ENCODE measurements around the gene MYEF2.

DNA sequence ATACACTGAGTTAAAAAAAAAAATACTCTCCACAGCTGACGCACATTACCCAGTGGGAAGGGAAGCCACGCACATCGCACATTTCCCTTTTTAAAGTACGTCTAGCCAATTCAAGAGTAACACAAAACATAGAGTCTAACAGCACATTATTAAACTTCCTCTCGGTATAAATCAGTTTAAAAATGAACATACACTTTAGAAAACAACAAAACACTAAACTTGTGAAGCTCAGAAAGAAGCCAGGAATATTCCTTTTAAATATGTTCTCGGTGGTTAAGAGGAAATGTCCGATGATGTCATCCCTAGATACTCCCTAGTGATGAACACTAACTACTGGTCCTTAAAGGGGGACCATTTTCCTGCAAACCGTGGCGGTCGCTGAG, 721 bp downstream of the MYEF2 start:
- TF ChIP-seq EP300 (IDR thresholded peaks at IDR 0.05; ENCODE audit: low read depth), result no peak
- TF ChIP-seq, protein P1, sequence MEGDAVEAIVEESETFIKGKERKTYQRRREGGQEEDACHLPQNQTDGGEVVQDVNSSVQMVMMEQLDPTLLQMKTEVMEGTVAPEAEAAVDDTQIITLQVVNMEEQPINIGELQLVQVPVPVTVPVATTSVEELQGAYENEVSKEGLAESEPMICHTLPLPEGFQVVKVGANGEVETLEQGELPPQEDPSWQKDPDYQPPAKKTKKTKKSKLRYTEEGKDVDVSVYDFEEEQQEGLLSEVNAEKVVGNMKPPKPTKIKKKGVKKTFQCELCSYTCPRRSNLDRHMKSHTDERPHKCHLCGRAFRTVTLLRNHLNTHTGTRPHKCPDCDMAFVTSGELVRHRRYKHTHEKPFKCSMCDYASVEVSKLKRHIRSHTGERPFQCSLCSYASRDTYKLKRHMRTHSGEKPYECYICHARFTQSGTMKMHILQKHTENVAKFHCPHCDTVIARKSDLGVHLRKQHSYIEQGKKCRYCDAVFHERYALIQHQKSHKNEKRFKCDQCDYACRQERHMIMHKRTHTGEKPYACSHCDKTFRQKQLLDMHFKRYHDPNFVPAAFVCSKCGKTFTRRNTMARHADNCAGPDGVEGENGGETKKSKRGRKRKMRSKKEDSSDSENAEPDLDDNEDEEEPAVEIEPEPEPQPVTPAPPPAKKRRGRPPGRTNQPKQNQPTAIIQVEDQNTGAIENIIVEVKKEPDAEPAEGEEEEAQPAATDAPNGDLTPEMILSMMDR (IDR thresholded peaks at IDR 0.05), result no peak
